Cardiac muscle cell (in vitro differentiated cells and primary cell): ENCODE results near the gene NADK. TPM values are rescaled to one million over a fixed set of nuclear protein-coding genes. Genes with fewer than 3 reads are reported as not detected.

Source experiments
- DNase-seq, 2 donors: peaks; one replicate each; pipeline versions ENCODE4 v3.0.0 to v3.0.0-alpha.2; 2010 to 2017; ENCODE audit warnings: low read depth in 1 of 2, low spot score in 1 of 2
- H3K27ac ChIP-seq: fragments of 200-600 bp; sonication (generic); 2 replicates; pipeline ENCODE4 v1.5.1; 2016
- H3K27me3 ChIP-seq: fragments of 200-600 bp; sonication (generic); 2 replicates; pipeline ENCODE4 v1.6.0; 2016; ENCODE audit warnings: control low read depth
- H3K36me3 ChIP-seq: fragments of 200-600 bp; sonication (generic); 2 replicates; pipeline ENCODE4 v1.5.1; 2016; ENCODE audit warnings: control low read depth
- H3K4me1 ChIP-seq: fragments of 200-600 bp; sonication (generic); 2 replicates; pipeline ENCODE4 v1.8.1; 2017; ENCODE audit warnings: low read depth, mild to moderate bottlenecking, mixed run types
- H3K4me3 ChIP-seq: fragments of 200-600 bp; sonication (generic); 2 replicates; pipeline ENCODE4 v1.5.1; 2016; ENCODE audit warnings: mild to moderate bottlenecking
- H3K9me3 ChIP-seq: fragments of 200-600 bp; sonication (generic); 2 replicates; pipeline ENCODE4 v1.5.1; 2017; ENCODE audit warnings: low read depth, mild to moderate bottlenecking, control low read depth
- CTCF ChIP-seq: IDR thresholded peaks from 2 replicates; pipeline ENCODE4 v1.5.1; 2012; ENCODE audit warnings: low read depth, mild to moderate bottlenecking, low read length
- polyA plus RNA-seq: library from polyadenylated mRNA; unstranded; fragments of >200 nt; fragmentation: Nextera tagmentation; extraction: Ambion mirVana; gene quantifications from 2 replicates; pipeline ENCODE4 v1.2.1, GENCODE V29; 2016
- total RNA-seq: library from RNA; depleted of rRNA; stranded (reverse); fragments of >200 nt; gene quantifications from 2 replicates; pipeline ENCODE4 v1.2.3, GENCODE V29; 2016

Gene NADK
- total and polyA plus RNA-seq, 2 experiments from 2014 or later: 42.7 to 71.2 TPM

- Histone ChIP-seq H3K36me3 (peaks cover 41% of the 10 kb centered on the region), H3K27me3 (no peaks in the 10 kb centered on the region), H3K4me3 (no peak overlapping the region), H3K9me3 (no peaks in the 10 kb centered on the region), H3K27ac (no peak overlapping the region), H3K4me1 (no peaks in the 10 kb centered on the region)
- no peak for TF ChIP-seq CTCF
- no peak for DNase-seq
Observed at GRCh38 chr1:1817221-1817620, 39.0 kb upstream of the NADK start.

- Histone ChIP-seq H3K4me1 (no peaks in the 10 kb centered on the region), H3K9me3 (no peaks in the 10 kb centered on the region), H3K27me3 (no peaks in the 10 kb centered on the region), H3K36me3 (peaks cover 38% of the 10 kb centered on the region), H3K4me3 (no peak overlapping the region), H3K27ac (no peak overlapping the region)
- no peak for DNase-seq
- no peak for TF ChIP-seq CTCF
Observed at GRCh38 chr1:1815606-1816281, 37.5 kb upstream of the NADK start.

- Histone ChIP-seq H3K27ac (peak overlapping the region; percentile 25), H3K27me3 (no peaks in the 10 kb centered on the region), H3K4me3 (no peak overlapping the region), H3K36me3 (peaks cover 44% of the 10 kb centered on the region), H3K9me3 (no peaks in the 10 kb centered on the region), H3K4me1 (no peaks in the 10 kb centered on the region)
- no peak for DNase-seq
- TF ChIP-seq CTCF: no peak
Observed at GRCh38 chr1:1809489-1809888, 31.2 kb upstream of the NADK start.

- Histone ChIP-seq H3K9me3 (no peaks in the 10 kb centered on the region), H3K36me3 (peaks cover 39% of the 10 kb centered on the region), H3K4me1 (no peaks in the 10 kb centered on the region), H3K4me3 (no peak overlapping the region), H3K27me3 (no peaks in the 10 kb centered on the region), H3K27ac (no peak overlapping the region)
- TF ChIP-seq CTCF: no peak
- no peak for DNase-seq
Observed at GRCh38 chr1:1808206-1808605, 29.9 kb upstream of the NADK start.

DNA sequence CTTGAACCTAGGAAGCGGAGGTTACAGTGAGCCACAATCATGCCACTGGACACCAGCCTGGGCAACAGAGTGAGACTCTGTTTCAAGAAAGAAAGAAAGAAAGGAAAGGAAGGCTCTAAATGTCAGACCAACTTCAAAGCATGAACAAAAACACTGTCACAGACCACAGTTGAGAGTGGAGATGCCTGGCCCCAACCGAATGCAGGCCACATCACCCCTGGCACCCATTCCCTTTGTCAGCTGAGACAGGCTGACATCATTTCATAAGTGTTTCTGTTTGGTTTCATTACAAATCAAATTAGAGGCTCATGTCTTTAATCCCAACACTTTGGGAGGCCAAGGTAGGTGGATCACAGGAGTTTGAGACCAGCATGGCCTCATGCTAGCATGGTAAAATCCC is 28.6 kb upstream of the NADK start:
- no peak for DNase-seq
- Histone ChIP-seq H3K4me1 (no peaks in the 10 kb centered on the region), H3K27me3 (no peaks in the 10 kb centered on the region), H3K36me3 (peaks cover 42% of the 10 kb centered on the region), H3K4me3 (no peak overlapping the region), H3K9me3 (no peaks in the 10 kb centered on the region), H3K27ac (peak overlapping the region; percentile 18)
- TF ChIP-seq CTCF: no peak
